Measurements from ENCODE around the gene BMP6.

Gene BMP6

GRCh38 chr6:7720346-7720745 is 5.6 kb upstream of the BMP6 start:
- no peak for DNase-seq

GRCh38 chr6:7721649-7722048 is 4.2 kb upstream of the BMP6 start:
- no peak for DNase-seq

- DNase-seq, result no peak
These were observed 2.9 kb upstream of the BMP6 start for GRCh38 chr6:7723041-7723447.

- no peak for DNase-seq
These were observed 2.3 kb upstream of the BMP6 start for GRCh38 chr6:7723554-7723953.

- no peak for DNase-seq
These were observed 487 bp upstream of the BMP6 start for GRCh38 chr6:7725412-7725811.

GRCh38 chr6:7726416-7727085 is 652 bp downstream of the BMP6 start:
- DNase-seq, result no peak

GRCh38 chr6:7727086-7727945 is 1.4 kb downstream of the BMP6 start:
- DNase-seq, result no peak

- no peak for DNase-seq
These were observed 2.3 kb downstream of the BMP6 start for GRCh38 chr6:7727946-7728854.

GRCh38 chr6:7728855-7729590 is 3.1 kb downstream of the BMP6 start:
- DNase-seq, result no peak

- no peak for DNase-seq
These were observed 4.3 kb downstream of the BMP6 start for GRCh38 chr6:7730001-7730783.

GRCh38 chr6:7730784-7731227 is 4.9 kb downstream of the BMP6 start:
- no peak for DNase-seq

GRCh38 chr6:7731294-7731693 is 5.4 kb downstream of the BMP6 start:
- DNase-seq, result no peak

- DNase-seq, result no peak
These were observed 6.3 kb downstream of the BMP6 start for GRCh38 chr6:7732228-7732627.

- no peak for DNase-seq
These were observed 8.9 kb downstream of the BMP6 start for GRCh38 chr6:7734707-7735383.

GRCh38 chr6:7737106-7737505 is 11.2 kb downstream of the BMP6 start:
- no peak for DNase-seq

- DNase-seq, result no peak
These were observed 12.0 kb downstream of the BMP6 start for GRCh38 chr6:7737867-7738266.

GRCh38 chr6:7742223-7742785 is 16.4 kb downstream of the BMP6 start:
- no peak for DNase-seq

- DNase-seq, result no peak
These were observed 20.0 kb downstream of the BMP6 start for GRCh38 chr6:7745942-7746341.

- no peak for DNase-seq
These were observed 21.1 kb downstream of the BMP6 start for GRCh38 chr6:7747016-7747415.

GRCh38 chr6:7747433-7747832 is 21.5 kb downstream of the BMP6 start:
- DNase-seq, result no peak
